ENCODE results near the gene YIPF3. TPM values are rescaled to one million over a fixed set of nuclear protein-coding genes. Genes with fewer than 3 reads are reported as not detected.

Gene YIPF3
- total RNA-seq, 4 donors from 2014 or later, result 64.1 to 135 (median 83.7) TPM

GRCh38 chr6:43461936-43462335 lies 54.8 kb downstream of the YIPF3 start:
- TF ChIP-seq CTCF (IDR thresholded peaks at IDR 0.05; ENCODE audit: low read depth), result no peak

Small RNA genes within 50 kb of the gene (small RNA-seq; reads per million reads assigned to genes)
- gene RF00426 (not detected), gene RNU6-1113P (not detected)

Other genes starting within 250 kb of the YIPF3 start
- gene SLC22A7, start 218.7 kb downstream of the YIPF3 start, total RNA-seq, result not detected
- gene CRIP3, start 208.1 kb downstream of the YIPF3 start, total RNA-seq, result 1 to 10 TPM in 1 of 4 donors, under 1 TPM in 1, not detected in 2; 0.88 to 2.0 TPM
- 10 to 100 TPM; 16.1 to 18.9 (median 17.9) TPM for gene ZNF318, start 147.3 kb downstream of the YIPF3 start, total RNA-seq
- gene ABCC10, start 89.4 kb downstream of the YIPF3 start, total RNA-seq, result 10 to 100 TPM in 2 of 4 donors, 1 to 10 TPM in 2; 7.0 to 12.9 (median 9.7) TPM
- not detected for gene DLK2, start 61.4 kb downstream of the YIPF3 start, total RNA-seq
- 10 to 100 TPM; 13.4 to 29.6 (median 16.3) TPM for gene TJAP1, start 39.4 kb downstream of the YIPF3 start, total RNA-seq
- under 1 TPM in 2 of 4 donors, not detected in 2; 0.33 to 0.57 TPM for gene LRRC73, start 6.6 kb downstream of the YIPF3 start, total RNA-seq
- 10 to 100 TPM; 12.4 to 19.6 (median 14.6) TPM for gene POLR1C, start 163 bp upstream of the YIPF3 start, total RNA-seq
- 10 to 100 TPM; 14.5 to 36.5 (median 16.0) TPM for gene XPO5, start 59.1 kb upstream of the YIPF3 start, total RNA-seq
- gene POLH, start 59.3 kb upstream of the YIPF3 start, total RNA-seq, result 10 to 100 TPM in 1 of 4 donors, 1 to 10 TPM in 3; 4.6 to 16.3 (median 7.4) TPM
- 10 to 100 TPM; 36.4 to 54.6 (median 46.0) TPM for gene GTPBP2, start 112.3 kb upstream of the YIPF3 start, total RNA-seq
- gene MAD2L1BP, start 118.9 kb upstream of the YIPF3 start, total RNA-seq, result 10 to 100 TPM; 15.6 to 37.2 (median 26.6) TPM
- under 1 TPM in 2 of 4 donors, not detected in 2; 0.19 to 0.49 TPM for gene RSPH9, start 128.1 kb upstream of the YIPF3 start, total RNA-seq
- gene MRPS18A, start 170.9 kb upstream of the YIPF3 start, total RNA-seq, result 10 to 100 TPM; 28.5 to 31.3 (median 30.4) TPM